Epithelial cell of prostate (primary cell): ENCODE measurements around the gene DUSP12.

Source experiments
- DNase-seq: peaks from one replicate; pipeline ENCODE4 v3.0.0-alpha.2; 2011; ENCODE audit warnings: low read depth, low spot score
- H3K27ac ChIP-seq: fragments of 450-650 bp; 2 replicates; pipeline ENCODE4 v1.5.1; 2017; ENCODE audit warnings: mild to moderate bottlenecking

DUSP12 gene

DNA sequence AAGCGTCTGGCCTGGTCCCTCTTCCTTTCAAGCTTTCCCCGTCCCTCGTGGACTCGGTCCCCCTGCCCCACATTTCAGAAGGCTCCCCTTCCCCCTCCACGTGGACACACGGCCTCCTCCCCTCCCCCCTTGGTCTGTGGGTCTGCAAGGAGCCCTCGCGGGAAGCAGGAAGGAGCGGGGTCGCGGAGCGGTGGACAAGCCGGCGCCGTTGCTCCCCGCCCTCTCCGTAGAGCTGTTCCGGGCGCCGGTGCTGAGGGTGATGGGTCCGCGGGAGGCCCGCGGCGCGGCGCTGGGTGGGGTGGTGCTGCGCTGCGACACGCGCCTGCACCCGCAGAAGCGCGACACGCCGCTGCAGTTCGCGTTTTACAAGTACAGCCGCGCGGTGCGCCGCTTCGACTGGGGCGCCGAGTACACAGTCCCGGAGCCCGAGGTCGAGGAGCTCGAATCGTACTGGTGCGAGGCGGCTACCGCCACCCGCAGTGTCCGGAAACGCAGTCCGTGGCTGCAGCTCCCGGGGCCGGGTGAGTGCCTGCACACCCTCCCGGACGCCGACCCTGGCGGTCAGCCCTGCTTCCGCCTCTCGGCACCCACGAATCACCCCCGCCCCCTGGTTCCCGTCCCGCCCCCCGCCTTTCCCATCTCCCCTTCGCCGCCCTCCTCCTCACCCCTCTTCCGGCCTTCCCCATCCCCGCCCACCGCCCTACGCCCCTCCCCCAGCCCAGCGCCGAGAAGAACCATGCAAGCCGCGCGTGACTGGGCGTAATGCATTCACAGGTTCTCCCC is 22.9 kb upstream of the DUSP12 start:
- peak overlapping the region; percentile 92 for H3K27ac ChIP-seq
- no peak for DNase-seq

DNA sequence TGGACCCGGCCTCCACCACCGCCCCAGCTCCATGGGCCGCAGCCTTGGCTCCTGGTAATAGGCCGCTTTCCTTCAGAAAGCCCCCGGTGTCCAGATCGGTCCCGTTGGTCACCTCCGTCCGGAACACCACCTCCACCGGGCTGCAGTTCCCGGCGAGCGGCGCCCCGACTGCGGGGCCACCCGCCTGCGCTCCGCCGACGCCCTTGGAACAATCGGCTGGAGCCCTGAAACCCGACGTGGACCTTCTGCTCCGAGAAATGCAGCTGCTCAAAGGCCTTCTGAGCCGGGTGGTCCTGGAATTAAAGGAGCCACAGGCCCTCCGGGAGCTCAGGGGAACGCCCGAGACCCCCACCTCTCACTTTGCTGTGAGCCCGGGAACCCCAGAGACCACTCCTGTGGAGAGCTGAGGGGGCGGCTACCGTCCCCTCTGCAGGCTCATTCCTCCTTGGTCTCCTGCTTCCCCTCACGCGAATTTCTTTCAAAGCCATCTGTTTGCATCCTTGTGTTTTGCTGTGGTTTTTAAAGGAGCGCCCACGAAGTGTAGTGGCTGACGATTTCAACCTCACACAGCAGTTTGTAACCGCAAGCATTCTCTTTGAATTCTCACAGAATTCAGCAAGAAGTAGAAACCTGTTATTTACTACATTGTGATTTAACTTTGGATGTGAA is 22.2 kb upstream of the DUSP12 start:
- DNase-seq, result no peak
- peak overlapping the region; percentile 92 for H3K27ac ChIP-seq

DNA sequence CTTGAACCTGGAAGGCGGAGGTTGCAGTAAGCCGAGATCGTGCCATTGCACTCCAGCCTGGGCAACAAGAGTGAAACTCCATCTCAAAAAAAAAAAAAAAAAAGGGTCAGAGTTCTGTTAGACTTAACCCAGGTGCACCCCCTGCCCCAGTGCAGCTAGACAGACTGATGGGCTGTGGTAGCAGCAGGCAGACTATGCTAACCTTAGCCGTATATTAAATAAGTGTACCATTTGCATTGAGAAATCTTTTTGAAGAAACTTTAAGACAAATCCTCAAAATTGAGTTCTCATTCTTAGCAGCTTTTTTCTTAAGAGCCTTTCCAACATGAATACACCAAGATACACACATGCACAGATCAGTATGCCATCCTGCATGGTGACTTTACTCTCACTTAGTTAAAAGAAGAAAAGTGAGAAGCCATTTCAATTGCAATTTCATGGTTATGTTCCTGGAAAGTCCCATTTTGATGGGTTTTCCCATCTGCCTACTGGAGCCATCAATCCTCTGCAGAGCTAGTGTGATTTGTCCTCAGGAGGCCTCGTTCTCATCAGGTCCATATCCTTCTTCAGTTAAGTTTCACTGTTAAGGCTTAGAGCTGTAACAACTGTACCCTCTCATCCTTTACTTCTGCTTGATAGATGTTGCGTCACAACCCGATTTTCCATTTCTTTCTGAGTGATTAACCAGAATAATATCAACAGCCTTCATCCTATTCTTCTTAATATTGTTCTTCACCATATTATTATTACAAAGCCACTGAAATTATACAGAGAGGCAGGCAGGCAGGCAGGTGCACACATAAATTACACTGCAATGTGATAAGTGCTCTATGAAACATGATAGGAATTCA is 21.0 kb upstream of the DUSP12 start:
- DNase-seq, result no peak

GRCh38 chr1:161730050-161730564 is 19.5 kb upstream of the DUSP12 start:
- no peak for DNase-seq
- H3K27ac ChIP-seq, result peak overlapping the region; percentile 92

More for the DNA sequence above, 21.0 kb upstream of the DUSP12 start:
- peak overlapping the region; percentile 92 for H3K27ac ChIP-seq

GRCh38 chr1:161731241-161731640 is 18.3 kb upstream of the DUSP12 start:
- DNase-seq, result no peak
- peak overlapping the region; percentile 92 for H3K27ac ChIP-seq

- H3K27ac ChIP-seq, result peak overlapping the region; percentile 92
- DNase-seq, result no peak
Observed at GRCh38 chr1:161731981-161732718, 17.4 kb upstream of the DUSP12 start.

- H3K27ac ChIP-seq, result peak overlapping the region; percentile 92
- no peak for DNase-seq
Observed at GRCh38 chr1:161733526-161733925, 16.1 kb upstream of the DUSP12 start.

GRCh38 chr1:161735837-161736236 is 13.7 kb upstream of the DUSP12 start:
- no peak for DNase-seq
- H3K27ac ChIP-seq, result peak overlapping the region; percentile 74

GRCh38 chr1:161736335-161736969 is 13.1 kb upstream of the DUSP12 start:
- H3K27ac ChIP-seq, result peak overlapping the region; percentile 74
- no peak for DNase-seq

- no peak for DNase-seq
- no peak overlapping the region for H3K27ac ChIP-seq
Observed at GRCh38 chr1:161737625-161738024, 12.0 kb upstream of the DUSP12 start.

- DNase-seq, result no peak
- H3K27ac ChIP-seq, result no peak overlapping the region
Observed at GRCh38 chr1:161738627-161739287, 10.8 kb upstream of the DUSP12 start.

DNA sequence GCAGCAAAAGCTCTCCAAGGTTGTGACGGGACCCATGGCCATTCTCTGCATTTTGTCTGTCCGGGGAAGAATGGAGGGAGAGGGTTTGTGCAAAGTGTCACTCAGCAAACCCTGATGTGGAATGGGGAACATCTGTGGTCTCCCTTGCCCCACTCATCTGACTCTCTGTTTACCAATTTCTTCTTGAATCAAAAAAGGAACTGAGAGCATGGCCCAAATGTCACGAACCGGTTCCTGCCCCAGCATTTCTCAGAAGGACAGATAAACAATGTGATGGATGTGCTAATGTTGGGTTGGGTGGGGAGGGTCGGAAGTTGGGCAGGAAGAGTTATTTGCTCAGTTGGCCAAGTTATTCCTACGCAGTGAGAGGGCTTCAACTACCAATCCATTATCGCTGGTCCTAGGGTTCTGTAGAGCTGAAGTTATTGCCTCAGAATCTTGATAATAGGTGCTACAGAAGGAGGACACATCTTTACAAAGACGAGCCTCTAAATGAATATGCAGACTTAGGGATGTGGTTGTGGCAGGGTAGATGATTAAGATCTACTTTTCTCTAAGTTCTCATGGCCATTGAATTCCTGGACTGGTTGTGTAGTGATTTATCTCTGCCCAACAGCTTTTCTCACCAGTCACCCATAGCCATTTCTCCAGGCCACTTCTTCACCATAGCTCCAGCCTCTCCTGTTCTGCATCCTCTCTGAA is 9.6 kb upstream of the DUSP12 start:
- no peak overlapping the region for H3K27ac ChIP-seq
- DNase-seq, result no peak

- no peak for DNase-seq
- H3K27ac ChIP-seq, result no peak overlapping the region
Observed at GRCh38 chr1:161740921-161741320, 8.7 kb upstream of the DUSP12 start.

DNA sequence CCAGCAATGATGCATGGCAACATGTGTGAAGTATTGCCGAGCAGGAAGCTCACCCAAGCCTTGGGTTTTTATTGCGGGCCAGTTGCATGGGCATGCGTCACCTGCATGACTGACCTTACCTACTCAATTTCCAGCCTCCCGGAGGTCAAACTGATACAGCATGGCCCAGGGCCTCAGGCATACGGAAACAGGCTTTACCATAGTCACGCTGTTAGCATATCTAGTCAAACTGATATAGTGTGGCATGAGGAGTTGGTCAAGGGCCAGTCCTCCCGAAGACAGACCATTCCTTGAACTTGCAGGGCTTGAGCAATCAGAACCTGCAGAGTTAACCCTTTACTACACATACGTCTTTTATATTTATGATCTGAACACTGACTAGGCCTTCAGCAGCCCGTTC is 6.4 kb upstream of the DUSP12 start:
- no peak for DNase-seq
- peak overlapping the region; percentile 40 for H3K27ac ChIP-seq

DNA sequence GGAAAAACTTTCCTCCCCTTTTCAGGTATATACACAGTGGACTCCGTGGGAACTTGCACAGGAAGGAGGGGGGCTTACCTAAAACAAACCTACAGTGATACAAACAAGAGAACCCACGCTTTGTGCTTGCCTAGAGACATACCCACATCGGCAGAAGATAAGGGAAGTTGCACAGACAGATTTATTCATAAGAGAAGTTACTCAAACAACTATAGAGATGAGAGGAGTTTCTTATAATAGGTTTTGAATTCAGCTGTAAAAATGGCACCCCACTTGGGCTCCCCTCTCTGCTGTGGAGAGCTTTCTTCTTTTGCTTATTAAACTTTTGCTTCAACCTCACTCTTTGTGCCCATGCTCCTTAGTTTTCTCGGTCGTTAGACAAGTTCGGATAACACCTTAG is 1.8 kb upstream of the DUSP12 start:
- DNase-seq, result no peak
- no peak overlapping the region for H3K27ac ChIP-seq

GRCh38 chr1:161763522-161764098 is 14.0 kb downstream of the DUSP12 start:
- no peak for DNase-seq
- no peak overlapping the region for H3K27ac ChIP-seq

DNA sequence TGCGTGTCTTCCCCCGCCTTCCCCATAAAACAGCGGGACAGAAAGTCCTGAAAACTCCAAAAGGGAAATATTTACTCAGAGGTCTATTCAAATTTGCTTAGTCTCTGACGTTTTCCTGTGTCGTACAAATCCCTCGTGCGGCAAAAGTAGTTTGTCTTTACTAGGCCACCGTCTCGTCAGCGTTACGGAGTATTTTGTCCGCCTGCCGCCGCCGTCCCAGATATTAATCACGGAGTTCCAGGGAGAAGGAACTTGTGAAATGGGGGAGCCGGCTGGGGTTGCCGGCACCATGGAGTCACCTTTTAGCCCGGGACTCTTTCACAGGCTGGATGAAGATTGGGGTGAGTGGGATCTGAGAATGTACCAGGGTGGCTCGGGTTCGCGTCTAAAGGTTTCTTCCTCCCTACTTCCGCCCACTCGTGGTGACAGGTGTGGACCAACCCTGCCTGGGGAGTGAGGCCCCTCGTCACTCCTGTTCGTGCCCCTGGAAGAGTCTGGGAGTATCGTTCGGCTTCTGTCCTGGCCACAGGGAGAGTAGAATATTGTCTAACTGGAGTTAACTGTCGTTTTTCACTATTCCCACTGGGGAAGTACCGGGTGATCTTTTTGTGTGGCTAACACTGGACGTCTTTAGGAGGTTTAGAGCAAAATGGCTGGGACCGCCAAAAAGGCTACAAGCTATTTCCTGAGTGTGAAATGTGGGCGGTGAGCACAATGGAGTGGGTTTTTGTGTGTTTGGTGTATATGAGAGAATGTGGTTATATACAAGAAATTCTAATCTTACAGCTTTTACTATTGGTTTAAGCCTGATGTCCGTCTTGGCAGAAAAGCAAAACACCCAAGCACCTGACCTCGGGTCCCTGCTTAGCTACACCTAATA is 16.8 kb downstream of the DUSP12 start, which contains the start of gene ATF6:
Gene ATF6 (plus strand): TSS at position 219 of the 880 bp plus-strand sequence. CDS start 41 bp downstream, at position 260.
- DNase-seq, result peak; percentile 74

More for the DNA sequence above, 16.8 kb downstream of the DUSP12 start, which contains the start of gene ATF6:
- peak within 1 kb of the TSS; percentile 85 for H3K27ac ChIP-seq
